HG03520 (cell line): ENCODE results near the gene CDKN2AIP.

Experiments used
- ATAC-seq: cut with Tn5 transposase; IDR thresholded peaks from one replicate; pipeline ENCODE4 v1.9.1; 2021; ENCODE audit warnings: mild to moderate bottlenecking, moderate library complexity; ENCODE audit not compliant: unreplicated experiment

Gene CDKN2AIP

GRCh38 chr4:183485411-183486160, 41.1 kb downstream of the CDKN2AIP start:
- ATAC-seq = no peak

GRCh38 chr4:183492791-183493222, 48.4 kb downstream of the CDKN2AIP start:
- no peak for ATAC-seq

- ATAC-seq = no peak
Observed at GRCh38 chr4:183493246-183493645, 48.8 kb downstream of the CDKN2AIP start.

GRCh38 chr4:183495184-183495583, 50.7 kb downstream of the CDKN2AIP start:
- ATAC-seq = no peak
